ENCODE data around the gene EARS2. TPM values are rescaled to one million over a fixed set of nuclear protein-coding genes. Genes with fewer than 3 reads are reported as not detected.

Gene EARS2
- total and polyA plus RNA-seq, 9 of the 15 experiments (the other 6 are each of a cell fraction or from before 2014, with no cell fraction given) = 17.6 to 58.6 (median 36.3) TPM

DNA sequence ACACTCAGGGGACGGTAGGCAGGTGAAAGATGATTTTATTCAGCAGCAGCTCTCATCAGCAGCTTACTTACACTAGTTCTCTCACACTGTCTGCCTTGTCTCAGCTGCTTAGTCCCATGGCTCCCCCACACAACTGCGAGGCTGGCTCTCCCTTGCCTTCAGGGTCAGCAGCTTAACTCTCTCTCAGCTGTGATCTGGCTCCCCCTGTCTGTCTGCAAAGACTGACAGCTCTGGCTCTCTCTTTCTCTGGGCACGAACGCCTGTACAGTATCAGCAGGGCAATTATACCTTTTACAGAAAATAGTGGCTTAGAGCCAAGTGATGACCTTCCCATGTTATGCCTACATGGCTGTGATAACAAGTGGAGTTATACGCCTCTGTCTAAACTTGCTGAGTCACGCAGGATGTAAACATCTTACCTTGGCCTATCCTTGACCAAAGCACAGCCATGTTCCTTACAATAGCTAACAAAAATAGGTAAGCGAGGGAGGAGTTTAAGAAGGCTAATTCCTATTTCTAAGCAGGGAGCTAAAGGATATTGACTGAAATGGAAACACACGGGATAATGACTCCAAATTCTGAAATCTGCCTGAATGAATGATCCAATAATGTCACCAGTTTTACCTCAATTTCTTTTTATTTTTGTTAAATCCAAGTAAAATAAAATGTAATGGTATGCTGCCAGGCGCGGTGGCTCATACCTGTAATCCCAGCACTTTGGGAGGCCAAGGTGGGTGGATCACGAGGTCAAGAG lies 40.0 kb upstream of the EARS2 start (continued):
- TF ChIP-seq CTBP1 (IDR thresholded peaks at IDR 0.05; ENCODE audit: borderline replicate concordance) (peak; percentile 93), ZNF12 (CRISPR knock-in tag; IDR thresholded peaks at IDR 0.05) (no peak), CREB1 (IDR thresholded peaks at IDR 0.05) (no peak), CREB1 (CRISPR knock-in tag; IDR thresholded peaks at IDR 0.05) (no peak; the same call in 1 of the 2 replicates), DMBX1 (CRISPR knock-in tag; IDR thresholded peaks at IDR 0.05; ENCODE audit: borderline replicate concordance) (peak; percentile 100), ZEB2 (IDR thresholded peaks at IDR 0.05) (peak; percentile 77), MYBL2 (IDR thresholded peaks at IDR 0.05; ENCODE audit: low read depth) (no peak), MYBL2 (CRISPR knock-in tag; IDR thresholded peaks at IDR 0.05; ENCODE audit: borderline replicate concordance) (no peak), MAZ (CRISPR knock-in tag; conservative IDR thresholded peaks at IDR 0.05 in 1 of 2, IDR thresholded peaks at IDR 0.05 in 1 of 2) (peak; percentile 36 to 99; a peak in 3 of 4 replicates), ZNF124 (CRISPR knock-in tag; IDR thresholded peaks at IDR 0.05) (no peak)
- TF ChIP-seq, protein P1, sequence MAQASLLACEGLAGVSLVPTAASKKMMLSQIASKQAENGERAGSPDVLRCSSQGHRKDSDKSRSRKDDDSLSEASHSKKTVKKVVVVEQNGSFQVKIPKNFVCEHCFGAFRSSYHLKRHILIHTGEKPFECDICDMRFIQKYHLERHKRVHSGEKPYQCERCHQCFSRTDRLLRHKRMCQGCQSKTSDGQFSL (CRISPR knock-in tag; IDR thresholded peaks at IDR 0.05) = peak; percentile 81; the same call in 1 of the 2 replicates
- TF ChIP-seq, protein P1 (tag; IDR thresholded peaks at IDR 0.05) = peak; percentile 57 to 99
- TF ChIP-seq, protein P2, sequence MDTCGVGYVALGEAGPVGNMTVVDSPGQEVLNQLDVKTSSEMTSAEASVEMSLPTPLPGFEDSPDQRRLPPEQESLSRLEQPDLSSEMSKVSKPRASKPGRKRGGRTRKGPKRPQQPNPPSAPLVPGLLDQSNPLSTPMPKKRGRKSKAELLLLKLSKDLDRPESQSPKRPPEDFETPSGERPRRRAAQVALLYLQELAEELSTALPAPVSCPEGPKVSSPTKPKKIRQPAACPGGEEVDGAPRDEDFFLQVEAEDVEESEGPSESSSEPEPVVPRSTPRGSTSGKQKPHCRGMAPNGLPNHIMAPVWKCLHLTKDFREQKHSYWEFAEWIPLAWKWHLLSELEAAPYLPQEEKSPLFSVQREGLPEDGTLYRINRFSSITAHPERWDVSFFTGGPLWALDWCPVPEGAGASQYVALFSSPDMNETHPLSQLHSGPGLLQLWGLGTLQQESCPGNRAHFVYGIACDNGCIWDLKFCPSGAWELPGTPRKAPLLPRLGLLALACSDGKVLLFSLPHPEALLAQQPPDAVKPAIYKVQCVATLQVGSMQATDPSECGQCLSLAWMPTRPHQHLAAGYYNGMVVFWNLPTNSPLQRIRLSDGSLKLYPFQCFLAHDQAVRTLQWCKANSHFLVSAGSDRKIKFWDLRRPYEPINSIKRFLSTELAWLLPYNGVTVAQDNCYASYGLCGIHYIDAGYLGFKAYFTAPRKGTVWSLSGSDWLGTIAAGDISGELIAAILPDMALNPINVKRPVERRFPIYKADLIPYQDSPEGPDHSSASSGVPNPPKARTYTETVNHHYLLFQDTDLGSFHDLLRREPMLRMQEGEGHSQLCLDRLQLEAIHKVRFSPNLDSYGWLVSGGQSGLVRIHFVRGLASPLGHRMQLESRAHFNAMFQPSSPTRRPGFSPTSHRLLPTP (IDR thresholded peaks at IDR 0.05; ENCODE audit: borderline replicate concordance, extremely low read depth, insufficient read length) = no peak
- TF ChIP-seq, protein P3, sequence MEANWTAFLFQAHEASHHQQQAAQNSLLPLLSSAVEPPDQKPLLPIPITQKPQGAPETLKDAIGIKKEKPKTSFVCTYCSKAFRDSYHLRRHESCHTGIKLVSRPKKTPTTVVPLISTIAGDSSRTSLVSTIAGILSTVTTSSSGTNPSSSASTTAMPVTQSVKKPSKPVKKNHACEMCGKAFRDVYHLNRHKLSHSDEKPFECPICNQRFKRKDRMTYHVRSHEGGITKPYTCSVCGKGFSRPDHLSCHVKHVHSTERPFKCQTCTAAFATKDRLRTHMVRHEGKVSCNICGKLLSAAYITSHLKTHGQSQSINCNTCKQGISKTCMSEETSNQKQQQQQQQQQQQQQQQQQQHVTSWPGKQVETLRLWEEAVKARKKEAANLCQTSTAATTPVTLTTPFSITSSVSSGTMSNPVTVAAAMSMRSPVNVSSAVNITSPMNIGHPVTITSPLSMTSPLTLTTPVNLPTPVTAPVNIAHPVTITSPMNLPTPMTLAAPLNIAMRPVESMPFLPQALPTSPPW (CRISPR knock-in tag; IDR thresholded peaks at IDR 0.05) = peak; percentile 89
- TF ChIP-seq, protein P4, sequence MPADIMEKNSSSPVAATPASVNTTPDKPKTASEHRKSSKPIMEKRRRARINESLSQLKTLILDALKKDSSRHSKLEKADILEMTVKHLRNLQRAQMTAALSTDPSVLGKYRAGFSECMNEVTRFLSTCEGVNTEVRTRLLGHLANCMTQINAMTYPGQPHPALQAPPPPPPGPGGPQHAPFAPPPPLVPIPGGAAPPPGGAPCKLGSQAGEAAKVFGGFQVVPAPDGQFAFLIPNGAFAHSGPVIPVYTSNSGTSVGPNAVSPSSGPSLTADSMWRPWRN (IDR thresholded peaks at IDR 0.05; ENCODE audit: low read depth) = no peak
- TF ChIP-seq, protein P5, sequence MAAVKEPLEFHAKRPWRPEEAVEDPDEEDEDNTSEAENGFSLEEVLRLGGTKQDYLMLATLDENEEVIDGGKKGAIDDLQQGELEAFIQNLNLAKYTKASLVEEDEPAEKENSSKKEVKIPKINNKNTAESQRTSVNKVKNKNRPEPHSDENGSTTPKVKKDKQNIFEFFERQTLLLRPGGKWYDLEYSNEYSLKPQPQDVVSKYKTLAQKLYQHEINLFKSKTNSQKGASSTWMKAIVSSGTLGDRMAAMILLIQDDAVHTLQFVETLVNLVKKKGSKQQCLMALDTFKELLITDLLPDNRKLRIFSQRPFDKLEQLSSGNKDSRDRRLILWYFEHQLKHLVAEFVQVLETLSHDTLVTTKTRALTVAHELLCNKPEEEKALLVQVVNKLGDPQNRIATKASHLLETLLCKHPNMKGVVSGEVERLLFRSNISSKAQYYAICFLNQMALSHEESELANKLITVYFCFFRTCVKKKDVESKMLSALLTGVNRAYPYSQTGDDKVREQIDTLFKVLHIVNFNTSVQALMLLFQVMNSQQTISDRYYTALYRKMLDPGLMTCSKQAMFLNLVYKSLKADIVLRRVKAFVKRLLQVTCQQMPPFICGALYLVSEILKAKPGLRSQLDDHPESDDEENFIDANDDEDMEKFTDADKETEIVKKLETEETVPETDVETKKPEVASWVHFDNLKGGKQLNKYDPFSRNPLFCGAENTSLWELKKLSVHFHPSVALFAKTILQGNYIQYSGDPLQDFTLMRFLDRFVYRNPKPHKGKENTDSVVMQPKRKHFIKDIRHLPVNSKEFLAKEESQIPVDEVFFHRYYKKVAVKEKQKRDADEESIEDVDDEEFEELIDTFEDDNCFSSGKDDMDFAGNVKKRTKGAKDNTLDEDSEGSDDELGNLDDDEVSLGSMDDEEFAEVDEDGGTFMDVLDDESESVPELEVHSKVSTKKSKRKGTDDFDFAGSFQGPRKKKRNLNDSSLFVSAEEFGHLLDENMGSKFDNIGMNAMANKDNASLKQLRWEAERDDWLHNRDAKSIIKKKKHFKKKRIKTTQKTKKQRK (IDR thresholded peaks at IDR 0.05; ENCODE audit: borderline replicate concordance, low read depth, low read length) = no peak
